Vagina (tissue), 2 donors: ENCODE results near the gene BRINP3. TPM values are rescaled to one million over a fixed set of nuclear protein-coding genes. Genes with fewer than 3 reads are reported as not detected.

Source experiments
- DNase-seq, 2 donors: peaks; one replicate each; pipeline ENCODE4 v3.0.0-alpha.2; 2017; ENCODE audit errors: extremely low spot score in 2 of 2
- H3K27ac ChIP-seq: fragments of 200-600 bp; sonication (generic); one replicate; pipeline ENCODE4 v1.5.1; 2019
- H3K27me3 ChIP-seq: fragments of 200-600 bp; sonication (generic); one replicate; pipeline ENCODE4 v1.5.1; 2019
- H3K36me3 ChIP-seq, 2 donors: fragments of 200-600 bp; sonication (generic); one replicate each; pipeline ENCODE4 v1.5.1; 2017 to 2019
- H3K4me1 ChIP-seq: fragments of 200-600 bp; sonication (generic); one replicate; pipeline ENCODE4 v1.5.1; 2019
- H3K4me3 ChIP-seq, 2 donors: fragments of 200-600 bp; sonication (generic); 1 replicate in 1 of 2; 2 replicates in 1 of 2; pipeline ENCODE4 v1.5.1; 2016 to 2019
- H3K9me3 ChIP-seq: fragments of 200-600 bp; sonication (generic); one replicate; pipeline ENCODE4 v1.5.1; 2019
- CTCF ChIP-seq, 3 experiments: fragments of 450-650 bp in 2 of 3; fragments of 200-600 bp in 1 of 3; sonication (generic) in 1 of 3; IDR thresholded peaks; one replicate each; pipeline ENCODE4 v1.5.1; 2017 to 2019; ENCODE audit warnings: antibody characterized with exemption in 3 of 3, mild to moderate bottlenecking in 2 of 3, moderate library complexity in 2 of 3
- POLR2A ChIP-seq, 2 donors: fragments of 450-650 bp; IDR thresholded peaks; one replicate each; pipeline ENCODE4 v1.6.1; 2017; ENCODE audit warnings: antibody characterized with exemption in 2 of 2, mild to moderate bottlenecking in 2 of 2, moderate library complexity in 2 of 2
- POLR2AphosphoS5 ChIP-seq, 2 donors: sonication (generic); formaldehyde crosslinking; IDR thresholded peaks; one replicate each; pipeline ENCODE4 v1.9.0; 2017; ENCODE audit warnings: antibody characterized with exemption in 2 of 2, mild to moderate bottlenecking in 2 of 2, low read depth in 1 of 2; ENCODE audit not compliant: insufficient read depth in 1 of 2
- intact Hi-C: fragments of 100-400 bp; cut with DNase I; formaldehyde crosslinking; loops from one replicate; pipeline ENCODE4 v1.15.1; 2023
- total RNA-seq: library from RNA; depleted of rRNA; stranded (reverse); fragments of >200 nt; gene quantifications from one replicate; pipeline ENCODE4 v1.2.3, GENCODE V29; 2016

The BRINP3 gene
- total RNA-seq, 1 donor from 2014 or later, result not detected

- intact Hi-C loops, result no loop called here
- H3K27ac ChIP-seq, result no peak overlapping the region
These were observed 38.2 kb downstream of the BRINP3 start for GRCh38 chr1:190439447-190439846.

GRCh38 chr1:190436615-190437014 is 41.0 kb downstream of the BRINP3 start:
- TF ChIP-seq CTCF (IDR thresholded peaks at IDR 0.05) (no peak), POLR2A (IDR thresholded peaks at IDR 0.05) (no peak), POLR2AphosphoS5 (IDR thresholded peaks at IDR 0.05; ENCODE audit: insufficient read depth in 1 of 2, low read depth in 1 of 2) (no peak)
- Histone ChIP-seq H3K27me3 (no peaks in the 10 kb centered on the region), H3K27ac (no peak overlapping the region), H3K4me3 (no peak overlapping the region), H3K4me1 (no peaks in the 10 kb centered on the region), H3K9me3 (no peaks in the 10 kb centered on the region), H3K36me3 (no peaks in the 10 kb centered on the region)
- intact Hi-C loops, result no loop called here
- DNase-seq, result no peak

More at GRCh38 chr1:190439447-190439846, 38.2 kb downstream of the BRINP3 start:
- no peak for DNase-seq
- Histone ChIP-seq H3K4me3 (no peak overlapping the region), H3K27me3 (no peaks in the 10 kb centered on the region), H3K4me1 (no peaks in the 10 kb centered on the region), H3K9me3 (no peaks in the 10 kb centered on the region), H3K36me3 (no peaks in the 10 kb centered on the region)
- TF ChIP-seq POLR2A (IDR thresholded peaks at IDR 0.05), result no peak
- TF ChIP-seq POLR2AphosphoS5 (IDR thresholded peaks at IDR 0.05; ENCODE audit: insufficient read depth in 1 of 2, low read depth in 1 of 2), result no peak
- no peak for TF ChIP-seq CTCF (IDR thresholded peaks at IDR 0.05)

- Histone ChIP-seq H3K27me3 (no peaks in the 10 kb centered on the region), H3K27ac (no peak overlapping the region), H3K9me3 (no peaks in the 10 kb centered on the region), H3K4me1 (no peaks in the 10 kb centered on the region), H3K36me3 (no peaks in the 10 kb centered on the region), H3K4me3 (no peak overlapping the region)
- TF ChIP-seq POLR2A (IDR thresholded peaks at IDR 0.05) (no peak), CTCF (IDR thresholded peaks at IDR 0.05) (no peak), POLR2AphosphoS5 (IDR thresholded peaks at IDR 0.05; ENCODE audit: insufficient read depth in 1 of 2, low read depth in 1 of 2) (no peak)
- no peak for DNase-seq
- intact Hi-C loops, result no loop called here
These were observed 47.7 kb downstream of the BRINP3 start for GRCh38 chr1:190429932-190430331.

- H3K4me1 ChIP-seq, result no peaks in the 10 kb centered on the region
- intact Hi-C loops, result no loop called here
- no peaks in the 10 kb centered on the region for H3K9me3 ChIP-seq
- H3K36me3 ChIP-seq, result no peaks in the 10 kb centered on the region
- no peaks in the 10 kb centered on the region for H3K27me3 ChIP-seq
- TF ChIP-seq POLR2A (IDR thresholded peaks at IDR 0.05) (no peak), POLR2AphosphoS5 (IDR thresholded peaks at IDR 0.05; ENCODE audit: insufficient read depth in 1 of 2, low read depth in 1 of 2) (no peak), CTCF (IDR thresholded peaks at IDR 0.05) (no peak)
- no peak overlapping the region for H3K4me3 ChIP-seq
- no peak for DNase-seq
- no peak overlapping the region for H3K27ac ChIP-seq
These were observed 48.5 kb downstream of the BRINP3 start for GRCh38 chr1:190429141-190429540.

- Histone ChIP-seq H3K36me3 (no peaks in the 10 kb centered on the region), H3K9me3 (no peaks in the 10 kb centered on the region), H3K4me3 (no peak overlapping the region), H3K4me1 (no peaks in the 10 kb centered on the region), H3K27ac (no peak overlapping the region), H3K27me3 (no peaks in the 10 kb centered on the region)
- TF ChIP-seq POLR2AphosphoS5 (IDR thresholded peaks at IDR 0.05; ENCODE audit: insufficient read depth in 1 of 2, low read depth in 1 of 2), result no peak
- no peak for TF ChIP-seq POLR2A (IDR thresholded peaks at IDR 0.05)
- TF ChIP-seq CTCF (IDR thresholded peaks at IDR 0.05), result no peak
- intact Hi-C loops, result no loop called here
- DNase-seq, result no peak
These were observed 61.4 kb downstream of the BRINP3 start for GRCh38 chr1:190416239-190416638.
